H54 (cell line): ENCODE measurements around the gene NEGR1.

ENCODE experiments used
- DNase-seq: peaks from one replicate; pipeline ENCODE4 v3.0.0; 2011; ENCODE audit warnings: low spot score, mixed read lengths; ENCODE audit not compliant: insufficient read length
- FAIRE-seq: peaks from 3 replicates; lab custom pipeline; 2011; peaks lifted over from hg19 to GRCh38; lab: Jason Lieb, UNC
- POLR2A ChIP-seq: IDR thresholded peaks from 2 replicates; pipeline ENCODE4 v1.6.1; 2011; ENCODE audit warnings: low read depth, mild to moderate bottlenecking, low read length

Gene NEGR1

DNA sequence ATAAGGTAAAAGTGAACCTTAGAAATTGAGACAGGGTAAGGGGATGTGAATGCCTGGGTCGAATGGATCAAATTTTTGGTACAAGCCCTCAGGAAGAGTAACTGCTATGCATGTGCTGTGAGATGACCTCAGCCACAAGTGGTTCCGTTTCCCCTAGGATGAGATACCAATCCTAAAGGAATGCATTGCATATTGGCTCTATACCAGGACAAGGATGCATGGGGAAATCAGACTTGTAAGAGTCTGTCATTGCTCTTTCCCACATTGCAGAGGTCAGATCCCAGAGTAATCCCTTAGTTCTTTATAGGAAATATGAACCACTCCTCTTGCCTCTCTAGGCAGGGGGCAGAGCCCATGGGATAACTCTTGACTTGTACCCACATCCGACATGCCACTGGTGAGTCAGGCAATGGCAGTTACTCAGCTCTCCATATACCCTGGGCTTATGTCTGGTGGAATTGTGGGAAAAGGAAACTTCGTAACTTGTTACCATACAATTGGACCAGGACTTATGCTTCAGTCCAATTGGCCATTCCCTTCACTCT, 773.2 kb downstream of the NEGR1 start:
- FAIRE-seq (no peak), DNase-seq (no peak)
- no peak for TF ChIP-seq POLR2A

DNA sequence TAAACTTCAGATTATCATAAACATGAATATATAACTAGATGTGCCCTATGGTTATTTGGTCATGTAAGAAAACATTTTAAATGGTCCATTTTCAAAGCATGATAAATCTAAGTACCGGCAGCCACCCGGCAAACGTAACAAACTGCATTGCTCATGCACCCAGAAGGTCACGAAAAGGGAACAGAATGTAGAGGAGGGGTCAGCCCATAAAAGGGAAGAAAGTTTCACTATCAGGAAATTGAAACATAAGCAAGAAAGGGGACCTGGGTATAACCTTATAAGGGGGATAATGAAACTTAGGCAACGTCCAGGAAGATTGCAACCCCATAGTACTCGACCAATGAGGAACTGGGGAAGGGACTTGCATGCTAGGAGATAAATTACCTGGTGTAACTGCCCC, 780.3 kb downstream of the NEGR1 start:
- DNase-seq (no peak), FAIRE-seq (no peak)
- no peak for TF ChIP-seq POLR2A

DNA sequence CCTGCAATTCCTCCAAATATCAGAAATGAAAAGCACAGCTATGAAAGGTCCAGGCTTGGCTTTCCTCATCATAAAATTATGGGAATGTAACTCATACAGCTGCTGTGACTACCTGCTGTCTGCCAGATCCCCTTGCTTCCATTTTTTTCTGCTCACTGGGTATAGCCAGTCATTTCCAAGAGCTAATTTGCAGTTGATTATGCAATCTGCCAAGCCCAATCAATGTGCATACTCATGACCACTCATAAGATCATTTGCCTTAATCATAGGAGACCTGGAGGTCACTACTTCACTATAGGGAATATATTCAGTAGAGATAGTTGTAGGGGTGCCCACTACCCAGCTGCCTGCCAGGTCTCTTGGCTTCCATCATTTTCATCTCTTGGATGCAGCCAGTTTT, 783.8 kb downstream of the NEGR1 start:
- TF ChIP-seq POLR2A: no peak
- DNase-seq (no peak), FAIRE-seq (no peak)

DNA sequence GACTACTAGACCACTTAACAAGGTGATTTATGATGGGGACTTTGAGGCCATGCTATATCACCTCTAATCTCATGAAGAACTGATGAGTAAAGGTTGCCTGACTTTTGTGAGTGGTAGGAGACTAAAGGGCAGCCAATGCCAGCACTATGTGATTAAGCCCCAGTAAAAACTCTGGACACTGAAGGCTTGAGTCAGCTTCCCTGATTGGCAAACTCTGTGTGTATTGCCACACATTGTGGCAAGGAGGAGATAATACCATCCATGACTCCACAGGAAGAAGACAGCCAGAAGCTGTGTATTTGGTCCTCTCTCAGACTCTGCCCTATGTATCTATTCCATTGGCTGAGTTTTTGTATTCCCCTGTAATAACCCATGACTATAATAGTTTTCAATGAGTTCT, 788.2 kb downstream of the NEGR1 start:
- no peak for DNase-seq
- no peak for TF ChIP-seq POLR2A
- FAIRE-seq: no peak

DNA sequence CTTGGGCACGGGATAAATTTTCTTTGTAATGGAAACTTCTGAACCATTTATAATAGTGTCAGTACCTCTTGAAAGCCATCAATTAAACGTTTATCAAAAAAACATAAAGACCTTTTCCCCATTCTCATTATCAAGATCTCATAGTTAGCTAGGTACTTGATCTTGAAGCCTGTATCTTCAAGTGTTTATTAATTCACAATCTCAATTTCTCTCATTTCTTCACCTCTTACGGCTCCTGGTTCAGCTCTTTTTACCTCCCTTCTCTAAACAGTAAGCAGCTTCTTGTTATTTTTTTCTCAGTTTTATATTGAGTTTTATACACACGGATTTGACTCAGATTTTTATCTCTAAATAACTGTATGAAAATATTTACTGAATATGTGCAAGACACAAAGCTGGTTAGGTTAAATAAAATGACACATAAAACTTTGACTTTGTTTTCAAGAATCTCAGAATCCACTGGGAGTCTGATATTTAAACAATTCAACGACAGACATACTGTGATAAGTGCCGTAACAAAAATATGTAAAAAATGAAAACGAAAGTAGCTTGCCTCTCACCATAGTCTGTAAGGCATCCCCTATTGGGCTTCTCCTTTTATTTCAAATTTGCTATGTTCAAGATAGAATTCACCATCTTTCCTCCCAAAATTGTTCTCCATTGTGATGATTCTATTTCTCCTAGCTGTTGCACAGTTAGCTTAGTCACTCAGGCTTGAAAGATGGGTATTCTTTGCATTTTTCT, 789.9 kb downstream of the NEGR1 start:
- DNase-seq (no peak), FAIRE-seq (no peak)
- no peak for TF ChIP-seq POLR2A

DNA sequence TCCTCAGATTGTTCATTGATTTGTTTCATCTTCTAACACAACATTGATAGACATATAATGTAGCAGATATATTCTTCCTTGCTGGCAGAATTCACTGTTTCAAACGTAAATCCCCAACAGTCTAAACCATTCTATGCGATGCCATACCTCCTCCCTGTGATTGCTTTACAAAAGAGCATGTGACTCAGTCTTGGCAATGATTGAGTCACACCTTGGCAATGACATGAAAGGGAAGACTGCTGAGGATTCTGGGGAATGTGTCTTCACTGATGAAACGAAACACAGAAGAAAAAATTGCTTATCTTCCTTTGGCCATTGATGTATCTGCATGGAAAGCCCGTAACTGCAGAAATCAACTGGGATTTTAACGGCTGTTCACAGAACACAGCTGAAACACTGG, 791.9 kb downstream of the NEGR1 start:
- no peak for TF ChIP-seq POLR2A
- DNase-seq (no peak), FAIRE-seq (peak; percentile 91)

DNA sequence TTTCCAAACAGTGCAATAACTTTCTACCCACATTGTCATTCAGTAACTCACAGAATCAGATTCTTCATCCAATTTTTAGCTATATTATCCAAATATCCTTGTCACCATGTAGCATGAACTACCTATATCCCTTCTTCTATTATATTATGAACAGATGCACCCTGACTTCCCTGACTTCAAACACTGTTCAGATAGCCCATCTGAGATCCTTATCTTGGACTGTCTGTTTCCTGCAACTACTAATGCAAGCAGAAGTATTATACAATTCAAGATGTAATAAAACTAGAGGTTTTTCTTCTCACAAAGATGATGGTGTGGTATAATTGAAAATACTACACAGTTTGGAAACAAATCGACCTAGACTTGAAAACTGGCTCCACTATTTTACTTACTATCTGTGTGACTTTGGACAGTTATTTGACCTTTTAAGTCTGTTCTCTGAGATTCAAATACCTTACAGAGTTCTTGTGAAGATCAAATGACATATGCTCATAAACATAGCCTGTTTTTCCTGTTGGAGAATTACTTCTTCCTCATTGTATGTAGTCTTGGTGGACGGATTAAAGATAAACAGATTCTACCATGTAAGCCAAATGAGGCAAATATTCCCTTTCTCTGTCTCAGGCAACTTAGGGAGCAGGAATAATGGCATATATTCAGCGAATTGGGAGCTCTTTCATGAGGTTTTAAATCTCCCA, 793.6 kb downstream of the NEGR1 start:
- no peak for TF ChIP-seq POLR2A
- DNase-seq (no peak), FAIRE-seq (no peak)

DNA sequence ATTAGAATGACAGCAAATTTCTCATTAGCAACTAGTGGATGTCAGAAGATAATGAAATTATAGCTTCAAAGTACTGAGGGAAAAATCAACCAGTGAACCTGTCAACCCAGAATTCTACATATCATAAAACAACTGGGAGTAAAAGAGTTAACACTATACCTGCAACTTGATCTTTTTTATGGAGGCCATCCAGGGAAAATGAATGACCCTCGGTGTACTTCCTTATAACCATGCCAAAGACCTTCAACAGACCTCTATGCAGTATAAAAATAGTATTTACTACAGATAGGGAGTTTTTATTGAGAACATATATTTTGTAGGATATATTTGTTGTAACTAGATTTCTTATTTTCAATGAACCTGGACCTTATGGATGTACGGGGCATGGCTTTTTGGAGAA, 809.0 kb downstream of the NEGR1 start:
- TF ChIP-seq POLR2A: no peak
- DNase-seq (no peak), FAIRE-seq (no peak)

DNA sequence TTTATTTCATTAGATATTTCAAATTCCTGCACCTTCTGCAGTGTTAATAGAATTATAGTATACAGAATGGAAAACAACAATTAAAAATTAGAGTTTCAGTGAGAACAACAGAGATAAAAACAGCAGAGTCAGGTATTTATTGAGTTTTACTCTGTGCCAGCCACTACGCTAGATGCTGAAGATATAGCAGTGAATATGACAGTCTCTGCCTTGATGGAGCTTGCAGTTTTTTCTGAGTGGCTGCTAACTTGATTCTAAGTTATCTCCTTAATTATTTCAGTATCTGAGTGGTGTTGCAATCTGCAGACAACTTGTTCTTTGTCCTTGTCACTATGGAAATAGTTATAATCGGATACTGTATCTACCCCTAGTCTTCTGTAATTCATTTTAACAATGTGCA, 817.2 kb downstream of the NEGR1 start:
- FAIRE-seq: no peak
- no peak for TF ChIP-seq POLR2A
- DNase-seq: no peak

DNA sequence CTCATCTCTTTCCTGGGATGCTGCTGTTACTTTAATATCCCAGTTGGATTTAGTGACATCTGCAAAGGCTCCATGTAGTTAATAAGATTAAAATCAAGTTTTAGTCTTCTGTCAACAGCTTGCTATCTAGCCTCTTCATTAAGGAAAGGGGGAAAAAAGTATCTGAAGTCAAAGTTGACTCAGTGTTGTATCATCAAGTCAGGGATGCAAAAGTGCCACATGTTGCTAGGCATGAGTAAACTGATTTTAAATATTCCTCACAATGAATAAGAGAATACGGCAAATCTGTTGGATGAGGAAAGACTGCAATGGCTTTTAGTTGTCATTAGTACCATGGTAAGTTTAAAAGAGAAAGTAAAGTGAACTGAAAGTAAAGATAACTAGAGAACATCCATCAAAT, 818.3 kb downstream of the NEGR1 start:
- no peak for TF ChIP-seq POLR2A
- DNase-seq (no peak), FAIRE-seq (no peak)

DNA sequence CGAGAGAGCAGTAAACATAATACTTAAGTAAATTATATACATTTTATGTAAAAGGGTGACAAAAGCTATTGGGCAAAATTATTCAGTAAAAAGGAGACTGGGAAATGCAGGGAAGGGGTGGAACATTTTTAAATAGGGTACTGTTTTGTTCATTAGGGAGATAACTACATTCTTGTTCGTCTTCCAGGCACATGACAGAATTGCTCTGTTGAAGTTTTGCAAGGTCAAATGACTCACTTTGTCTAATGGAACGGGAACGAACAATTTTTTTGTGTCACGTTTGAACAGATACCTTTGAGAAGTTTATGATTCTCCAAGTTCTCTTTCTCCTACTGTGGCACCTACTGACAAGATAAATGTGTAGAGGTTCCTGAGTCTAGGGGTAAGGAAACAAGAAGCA, 819.2 kb downstream of the NEGR1 start:
- DNase-seq (no peak), FAIRE-seq (no peak)
- TF ChIP-seq POLR2A: no peak

DNA sequence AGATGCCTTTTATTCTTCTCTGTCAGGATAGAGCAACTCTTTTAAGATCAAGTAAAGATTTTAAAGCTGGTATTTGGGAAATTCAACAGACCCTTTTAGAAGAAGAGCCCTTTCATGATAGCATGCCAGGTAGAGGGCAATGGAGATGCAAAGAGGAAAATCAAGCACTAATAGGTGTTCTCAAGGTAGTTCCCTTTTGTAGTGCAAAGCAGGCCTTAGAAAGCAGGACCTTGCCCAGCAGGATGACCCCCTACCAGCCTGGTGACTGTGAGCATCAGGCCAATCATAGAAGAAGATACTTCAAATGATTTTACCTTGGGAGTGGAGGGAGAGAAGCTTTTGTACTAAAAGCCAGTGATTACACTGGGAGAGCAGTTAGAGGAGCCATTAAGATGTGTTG, 820.1 kb downstream of the NEGR1 start:
- FAIRE-seq: no peak
- TF ChIP-seq POLR2A: no peak

DNA sequence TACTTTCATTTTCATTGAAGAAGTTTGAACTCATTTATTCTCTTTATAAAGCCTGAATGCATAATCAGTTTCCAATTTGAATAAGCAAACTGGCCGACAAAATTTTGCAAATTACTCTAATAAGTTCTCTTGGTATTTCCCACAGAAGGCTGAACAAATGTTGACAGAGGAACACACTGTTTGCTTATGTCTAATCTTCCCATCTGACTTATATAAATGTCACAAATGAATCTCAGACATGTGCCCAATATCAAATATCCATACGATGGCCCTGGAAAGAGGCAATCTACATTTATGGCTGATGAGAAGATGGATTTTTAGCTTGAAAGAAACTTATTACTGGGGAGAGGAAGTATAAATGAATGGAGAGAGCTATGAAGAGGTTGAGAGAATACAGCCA, 820.9 kb downstream of the NEGR1 start:
- DNase-seq (no peak), FAIRE-seq (no peak)
- TF ChIP-seq POLR2A: no peak

More for the DNA sequence above, 820.1 kb downstream of the NEGR1 start:
- no peak for DNase-seq

DNA sequence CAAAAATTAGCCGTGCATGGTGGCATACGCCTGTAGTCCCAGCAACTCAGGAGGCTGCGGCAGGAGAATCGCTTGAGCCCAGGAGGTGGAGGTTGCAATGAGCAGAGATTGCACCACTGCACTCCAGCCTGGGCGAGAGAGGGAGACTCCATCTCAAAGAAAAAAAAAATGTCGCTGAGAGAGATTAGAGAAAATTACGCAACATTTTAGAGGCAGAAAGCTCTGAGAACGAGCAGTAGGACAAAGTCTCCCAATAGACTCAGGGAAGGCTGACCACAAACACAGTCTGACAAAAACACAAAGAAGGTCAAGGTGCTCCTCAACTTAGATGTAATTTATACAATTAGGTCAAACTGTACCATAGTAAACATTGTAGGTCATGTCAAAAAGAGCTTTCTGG, 833.9 kb downstream of the NEGR1 start:
- no peak for TF ChIP-seq POLR2A
- no peak for FAIRE-seq
- DNase-seq: no peak

DNA sequence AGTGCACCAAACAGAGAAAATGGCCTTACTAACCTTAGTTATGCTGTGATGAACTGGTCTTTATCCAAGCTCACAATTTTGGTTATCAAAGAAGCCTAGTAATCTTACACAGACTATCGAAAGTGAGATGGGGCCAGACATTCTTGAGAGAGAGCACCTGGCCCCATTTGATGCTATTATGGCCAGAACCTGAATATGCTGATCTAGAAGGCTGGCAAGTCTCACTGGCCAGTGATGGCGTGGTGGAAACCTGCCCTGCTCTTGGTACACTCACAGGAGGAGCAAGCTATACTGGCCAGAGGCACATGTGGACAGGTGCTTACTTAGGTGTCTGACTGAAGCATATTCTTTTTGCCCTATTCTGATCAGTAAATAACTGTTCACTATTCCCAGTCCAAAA, 843.7 kb downstream of the NEGR1 start:
- no peak for TF ChIP-seq POLR2A
- no peak for FAIRE-seq
- DNase-seq: no peak
